ENCODE data around the gene HOXB13. TPM values are rescaled to one million over a fixed set of nuclear protein-coding genes. Genes with fewer than 3 reads are reported as not detected.

The HOXB13 gene
- total RNA-seq, 4 donors from 2014 or later: 0.27 TPM; not detected in 3

DNA sequence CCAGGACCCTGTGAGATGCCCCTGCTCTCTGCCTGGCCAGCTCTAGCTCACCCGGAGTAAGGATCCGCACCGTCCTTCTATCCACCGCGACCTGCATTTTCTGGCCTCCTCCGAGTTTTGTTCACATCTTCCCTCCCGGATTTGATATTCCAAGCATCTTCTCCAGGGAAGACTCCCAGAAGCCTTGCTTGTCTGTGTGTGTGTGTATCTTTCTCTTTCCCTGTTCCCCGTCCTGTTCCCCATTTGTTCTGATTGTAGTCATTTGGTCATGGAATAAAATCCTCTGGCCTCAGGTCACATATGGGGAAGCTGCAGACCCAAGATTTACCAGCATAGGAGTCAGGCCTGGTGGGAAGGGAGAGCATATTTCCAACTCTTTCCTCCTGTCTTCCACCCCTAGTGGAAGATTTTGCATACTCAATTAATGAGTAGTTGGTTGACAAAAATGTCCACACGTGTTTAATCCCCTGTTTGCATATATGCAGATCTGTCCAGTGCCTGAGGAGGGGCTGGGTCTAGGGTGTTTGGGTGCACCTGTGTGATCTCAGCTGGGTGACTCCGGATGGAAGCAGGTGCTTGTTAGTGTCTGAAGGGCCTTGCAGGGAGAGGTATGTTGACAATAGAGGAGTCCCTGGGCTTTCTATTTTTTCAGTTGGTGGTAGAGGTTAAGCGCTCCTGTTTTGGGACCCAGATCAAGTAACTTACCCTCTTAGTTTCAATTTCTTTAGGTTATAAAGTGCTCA, 8.1 kb downstream of the HOXB13 start:
- no peaks in the 10 kb centered on the region for H3K9me3 ChIP-seq
- H3K4me3 ChIP-seq (replicated peaks in 1 of 3): no peak overlapping the region
- peaks cover 80% of the 10 kb centered on the region for H3K27me3 ChIP-seq
- H3K4me1 ChIP-seq: peaks cover 7 to 29% of the 10 kb centered on the region in 2 donors
- 23% methylated on average over 11 of the region's 11 CpGs for WGBS, 2 donors
- intact Hi-C loops (cut with DNase I): loop anchor here (10.0 kb wide), 1 partner anchor 164 kb away; no protein-coding TSS in a partner anchor
- H3K27ac ChIP-seq: no peak overlapping the region
- no peaks in the 10 kb centered on the region for H3K36me3 ChIP-seq
- TF ChIP-seq POLR2A (IDR thresholded peaks at IDR 0.05): no peak
- TF ChIP-seq, protein P1, sequence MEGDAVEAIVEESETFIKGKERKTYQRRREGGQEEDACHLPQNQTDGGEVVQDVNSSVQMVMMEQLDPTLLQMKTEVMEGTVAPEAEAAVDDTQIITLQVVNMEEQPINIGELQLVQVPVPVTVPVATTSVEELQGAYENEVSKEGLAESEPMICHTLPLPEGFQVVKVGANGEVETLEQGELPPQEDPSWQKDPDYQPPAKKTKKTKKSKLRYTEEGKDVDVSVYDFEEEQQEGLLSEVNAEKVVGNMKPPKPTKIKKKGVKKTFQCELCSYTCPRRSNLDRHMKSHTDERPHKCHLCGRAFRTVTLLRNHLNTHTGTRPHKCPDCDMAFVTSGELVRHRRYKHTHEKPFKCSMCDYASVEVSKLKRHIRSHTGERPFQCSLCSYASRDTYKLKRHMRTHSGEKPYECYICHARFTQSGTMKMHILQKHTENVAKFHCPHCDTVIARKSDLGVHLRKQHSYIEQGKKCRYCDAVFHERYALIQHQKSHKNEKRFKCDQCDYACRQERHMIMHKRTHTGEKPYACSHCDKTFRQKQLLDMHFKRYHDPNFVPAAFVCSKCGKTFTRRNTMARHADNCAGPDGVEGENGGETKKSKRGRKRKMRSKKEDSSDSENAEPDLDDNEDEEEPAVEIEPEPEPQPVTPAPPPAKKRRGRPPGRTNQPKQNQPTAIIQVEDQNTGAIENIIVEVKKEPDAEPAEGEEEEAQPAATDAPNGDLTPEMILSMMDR (IDR thresholded peaks at IDR 0.05): no peak
- DNase-seq: no peak

GRCh38 chr17:48719642-48720265, 8.8 kb downstream of the HOXB13 start:
- peaks cover 73% of the 10 kb centered on the region for H3K27me3 ChIP-seq
- TF ChIP-seq, protein P1 (IDR thresholded peaks at IDR 0.05): no peak
- TF ChIP-seq POLR2A (IDR thresholded peaks at IDR 0.05): no peak
- no peak for DNase-seq
- H3K36me3 ChIP-seq: no peaks in the 10 kb centered on the region
- no peaks in the 10 kb centered on the region for H3K9me3 ChIP-seq
- 6 to 11% methylated on average over 31 to 32 of the region's 37 CpGs for WGBS, 2 donors
- intact Hi-C loops (cut with DNase I): loop anchor here (10.0 kb wide), 1 partner anchor 165 kb away; no protein-coding TSS in a partner anchor
- H3K4me1 ChIP-seq: peaks cover 7 to 23% of the 10 kb centered on the region in 2 donors
- H3K27ac ChIP-seq: no peak overlapping the region
- no peak overlapping the region for H3K4me3 ChIP-seq (replicated peaks in 1 of 3)

- peaks cover 66% of the 10 kb centered on the region for H3K27me3 ChIP-seq
These were observed 9.5 kb downstream of the HOXB13 start for GRCh38 chr17:48718761-48719641.

GRCh38 chr17:48718227-48718760, 10.3 kb downstream of the HOXB13 start:
- no peak for DNase-seq
- Histone ChIP-seq H3K27me3 (peaks cover 59% of the 10 kb centered on the region), H3K4me1 (peaks cover 0 to 9% of the 10 kb centered on the region in 2 donors), H3K27ac (no peak overlapping the region), H3K4me3 (replicated peaks in 1 of 3) (no peak overlapping the region), H3K36me3 (no peaks in the 10 kb centered on the region), H3K9me3 (no peaks in the 10 kb centered on the region)
- intact Hi-C loops (cut with DNase I): no loop called here
- TF ChIP-seq, protein P1 (IDR thresholded peaks at IDR 0.05): no peak
- no peak for TF ChIP-seq POLR2A (IDR thresholded peaks at IDR 0.05)
- WGBS, 2 donors: 17 to 18% methylated on average over 18 to 24 of the region's 24 CpGs

More at GRCh38 chr17:48718761-48719641, 9.5 kb downstream of the HOXB13 start:
- Histone ChIP-seq H3K36me3 (no peaks in the 10 kb centered on the region), H3K4me1 (peaks cover 2 to 16% of the 10 kb centered on the region in 2 donors), H3K4me3 (replicated peaks in 1 of 3) (no peak overlapping the region), H3K27ac (no peak overlapping the region), H3K9me3 (no peaks in the 10 kb centered on the region)
- 9% methylated on average over 34 to 51 of the region's 80 CpGs for WGBS, 2 donors
- TF ChIP-seq, protein P1 (IDR thresholded peaks at IDR 0.05): no peak
- TF ChIP-seq POLR2A (IDR thresholded peaks at IDR 0.05): no peak
- DNase-seq: no peak
- intact Hi-C loops (cut with DNase I): no loop called here

Data from thyroid gland (tissue), 4 donors.